SK-N-SH (cell line): Measurements from ENCODE around the gene CCDC14. TPM values are rescaled to one million over a fixed set of nuclear protein-coding genes. Genes with fewer than 3 reads are reported as not detected.

Experiments
- CTCF ChIA-PET: fragments of 300-600, 350-600 bp; formaldehyde crosslinking; extraction: SDS; loops from one replicate; lab custom pipeline; 2021; lab: Yijun Ruan, JAX
- POLR2A ChIA-PET: fragments of 350-600 bp; sonication (Branson Sonifier 250); formaldehyde crosslinking; extraction: SDS; loops from one replicate; lab custom pipeline; 2020; ENCODE audit warnings: antibody characterized with exemption, inconsistent platforms; lab: Yijun Ruan, JAX
- DNase-seq: peaks from one replicate; pipeline ENCODE4 v3.0.0; 2012
- H2AFZ ChIP-seq: fragments of 200-600 bp; sonication (generic); 2 replicates; pipeline ENCODE4 v1.8.1; 2016; ENCODE audit warnings: antibody characterized with exemption, mild to moderate bottlenecking, low read depth
- H3F3A ChIP-seq: fragments of 200-600 bp; sonication (generic); replicated peaks from 2 replicates; pipeline ENCODE3; 2016; ENCODE audit warnings: antibody characterized with exemption, mild to moderate bottlenecking; ENCODE audit not compliant: insufficient read depth
- H3K27ac ChIP-seq, 2 experiments: fragments of 200-500 bp in 1 of 2; fragments of 200-600 bp in 1 of 2; sonication (Bioruptor generic) in 1 of 2; sonication (generic), shearing (Covaris generic) in 1 of 2; 2 replicates each; pipeline versions ENCODE4 v1.5.1 to v1.6.1; 2014 to 2016; ENCODE audit warnings: low read depth in 2 of 2, inconsistent platforms in 1 of 2, low read length in 1 of 2, mild to moderate bottlenecking in 1 of 2, mixed read lengths in 1 of 2
- H3K27me3 ChIP-seq: fragments of 200-600 bp; sonication (generic), shearing (Covaris generic); 2 replicates; pipeline ENCODE4 v1.6.1; 2016; ENCODE audit warnings: mixed run types; ENCODE audit not compliant: insufficient read depth
- H3K36me3 ChIP-seq, 2 experiments: fragments of 200-500 bp in 1 of 2; fragments of 200-600 bp in 1 of 2; sonication (Bioruptor generic) in 1 of 2; sonication (generic) in 1 of 2; replicated peaks in 1 of 2; 2 replicates each; pipeline versions ENCODE3 to v1.5.1; 2014 to 2016; ENCODE audit warnings: low read length in 1 of 2, mild to moderate bottlenecking in 1 of 2; ENCODE audit not compliant: insufficient read depth in 2 of 2, control insufficient read depth in 1 of 2
- H3K4me1 ChIP-seq, 2 experiments: fragments of 200-500 bp in 1 of 2; fragments of 200-600 bp in 1 of 2; sonication (Bioruptor generic) in 1 of 2; sonication (generic), shearing (Covaris generic) in 1 of 2; 2 replicates each; pipeline versions ENCODE4 v1.5.1 to v1.6.1; 2014 to 2016; ENCODE audit warnings: low read depth in 1 of 2, low read length in 1 of 2, mixed run types in 1 of 2; ENCODE audit not compliant: insufficient read depth in 2 of 2, control insufficient read depth in 1 of 2
- H3K4me2 ChIP-seq: fragments of 200-600 bp; sonication (generic), shearing (Covaris generic); 2 replicates; pipeline ENCODE4 v1.6.1; 2017; ENCODE audit warnings: mixed run types
- H3K4me3 ChIP-seq, 2 experiments: fragments of 200-500 bp in 1 of 2; fragments of 200-600 bp in 1 of 2; sonication (Bioruptor generic) in 1 of 2; sonication (generic), shearing (Covaris generic) in 1 of 2; 2 replicates each; pipeline versions ENCODE4 v1.5.1 to v1.8.1; 2014 to 2016; ENCODE audit warnings: low read depth in 2 of 2, inconsistent platforms in 1 of 2, low read length in 1 of 2, mild to moderate bottlenecking in 1 of 2, mixed read lengths in 1 of 2, moderate library complexity in 1 of 2
- H3K79me2 ChIP-seq: fragments of 200-600 bp; sonication (generic); 2 replicates; pipeline ENCODE4 v1.8.1; 2017; ENCODE audit warnings: mild to moderate bottlenecking; ENCODE audit not compliant: insufficient read depth
- H3K9ac ChIP-seq: fragments of 200-600 bp; sonication (generic); 2 replicates; pipeline ENCODE4 v1.6.1; 2017; ENCODE audit warnings: mixed run types
- H3K9me2 ChIP-seq: fragments of 200-600 bp; sonication (generic); 2 replicates; pipeline ENCODE4 v1.6.1; 2017; ENCODE audit warnings: mixed run types
- H3K9me3 ChIP-seq: fragments of 200-600 bp; sonication (generic); 2 replicates; pipeline ENCODE4 v1.6.1; 2017; ENCODE audit warnings: mixed run types, mild to moderate bottlenecking, moderate library complexity
- H4K20me1 ChIP-seq: fragments of 200-600 bp; sonication (generic); 2 replicates; pipeline ENCODE4 v1.6.1; 2017; ENCODE audit warnings: mild to moderate bottlenecking, mixed run types; ENCODE audit not compliant: insufficient read depth
- ELF1 ChIP-seq: IDR thresholded peaks from 2 replicates; pipeline ENCODE4 v1.4.0; 2012
- FOSL2 ChIP-seq: IDR thresholded peaks from 2 replicates; pipeline ENCODE4 v1.4.0; 2012; ENCODE audit warnings: low read depth, mild to moderate bottlenecking, moderate library complexity, borderline replicate concordance
- GATA2 ChIP-seq: sonication (generic); formaldehyde crosslinking; IDR thresholded peaks from 2 replicates; pipeline ENCODE4 v1.5.0; 2020; ENCODE audit warnings: mild to moderate bottlenecking, missing genetic modification reagents
- JUND ChIP-seq: IDR thresholded peaks from 2 replicates; pipeline ENCODE4 v1.4.0; 2012
- MEF2A ChIP-seq: IDR thresholded peaks from 2 replicates; pipeline ENCODE4 v1.4.0; 2012; ENCODE audit warnings: low read depth, borderline replicate concordance
- NFIC ChIP-seq: IDR thresholded peaks from 2 replicates; pipeline ENCODE4 v1.4.0; 2012; ENCODE audit warnings: borderline replicate concordance
- RFX5 ChIP-seq: IDR thresholded peaks from 2 replicates; pipeline ENCODE4 v1.6.1; 2012; ENCODE audit warnings: mild to moderate bottlenecking, improper control_type of control experiment, low read length
- RXRA ChIP-seq: IDR thresholded peaks from 2 replicates; pipeline ENCODE4 v1.4.0; 2012; ENCODE audit warnings: low read depth, mild to moderate bottlenecking, borderline replicate concordance
- SIN3A ChIP-seq: IDR thresholded peaks from 2 replicates; pipeline ENCODE4 v1.6.1; 2012; ENCODE audit warnings: low read depth, mild to moderate bottlenecking, low read length, moderate library complexity, borderline replicate concordance
- SMC3 ChIP-seq: IDR thresholded peaks from 2 replicates; pipeline ENCODE4 v1.6.1; 2012; ENCODE audit warnings: low read depth, low read length, improper control_type of control experiment
- TCF12 ChIP-seq: IDR thresholded peaks from 2 replicates; pipeline ENCODE4 v1.4.0; 2012
- YY1 ChIP-seq: IDR thresholded peaks from 2 replicates; pipeline ENCODE4 v1.4.0; 2012; ENCODE audit warnings: low read depth, mild to moderate bottlenecking
- WGBS: methylation state at CpG from one replicate; pipeline ENCODE4 v1.1.6; 2017; ENCODE audit warnings: low lambda C conversion rate; 5-methylcytosine and 5-hydroxymethylcytosine counted together
- polyA plus RNA-seq, 3 experiments: library from polyadenylated mRNA; depleted of rRNA; stranded (reverse); fragments of >200 nt; gene quantifications; 2 replicates each; pipeline ENCODE4 v1.2.3, GENCODE V29; 2012
- TF ChIP-seq, protein P1 (sequence below): fragments of 200-600 bp; sonication (generic); IDR thresholded peaks from 2 replicates; pipeline ENCODE4 v1.6.1; 2017; ENCODE audit warnings: antibody characterized with exemption, mild to moderate bottlenecking, moderate library complexity
- TF ChIP-seq, protein P2 (sequence below): IDR thresholded peaks from 2 replicates; pipeline ENCODE4 v1.4.0; 2012; ENCODE audit warnings: low read depth, borderline replicate concordance
- TF ChIP-seq, protein P3 (sequence below): fragments of 150-350 bp; IDR thresholded peaks from 2 replicates; pipeline ENCODE4 v1.6.1; 2017; ENCODE audit warnings: antibody characterized with exemption, low read length, low read depth, borderline replicate concordance
- TF ChIP-seq, protein P4 (sequence below): fragments of 150-350 bp; IDR thresholded peaks from 2 replicates; pipeline ENCODE4 v1.6.1; 2016; ENCODE audit warnings: mild to moderate bottlenecking, low read depth, low read length
- TF ChIP-seq, protein P5 (sequence below): IDR thresholded peaks from 2 replicates; pipeline ENCODE4 v1.4.0; 2012; ENCODE audit warnings: low read depth

Gene CCDC14
- polyA plus RNA-seq, 1 of the 3 experiments (the other 2 are of a cell fraction): 147 TPM

DNA sequence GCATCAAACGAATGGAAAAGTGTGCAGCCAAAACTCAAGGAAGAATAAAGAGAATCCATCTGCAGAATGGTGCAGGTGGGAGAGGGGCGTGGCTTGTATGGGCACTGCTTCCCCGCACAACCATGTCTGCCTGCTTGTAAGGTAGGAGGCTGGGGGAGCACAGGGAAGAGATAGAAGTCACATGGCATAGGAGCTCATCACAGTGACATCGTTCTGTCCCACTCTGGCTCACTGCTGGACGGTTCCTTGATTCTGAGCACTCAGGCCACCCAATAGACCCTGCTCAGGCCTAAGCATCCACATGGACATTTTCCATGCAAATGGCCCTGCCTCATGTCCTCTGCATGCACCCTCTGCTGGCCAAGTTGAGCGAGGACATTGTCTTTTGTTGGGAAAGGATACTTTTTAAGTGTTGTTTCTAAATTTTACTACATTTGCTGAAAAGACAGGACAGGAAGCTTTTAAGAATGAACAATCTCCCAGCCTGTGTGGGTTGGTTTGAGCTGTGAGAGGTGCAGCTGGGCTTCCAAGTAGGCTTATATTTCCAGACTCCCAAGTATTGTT lies 79.9 kb downstream of the CCDC14 start (continued):
- TF ChIP-seq, protein P1, sequence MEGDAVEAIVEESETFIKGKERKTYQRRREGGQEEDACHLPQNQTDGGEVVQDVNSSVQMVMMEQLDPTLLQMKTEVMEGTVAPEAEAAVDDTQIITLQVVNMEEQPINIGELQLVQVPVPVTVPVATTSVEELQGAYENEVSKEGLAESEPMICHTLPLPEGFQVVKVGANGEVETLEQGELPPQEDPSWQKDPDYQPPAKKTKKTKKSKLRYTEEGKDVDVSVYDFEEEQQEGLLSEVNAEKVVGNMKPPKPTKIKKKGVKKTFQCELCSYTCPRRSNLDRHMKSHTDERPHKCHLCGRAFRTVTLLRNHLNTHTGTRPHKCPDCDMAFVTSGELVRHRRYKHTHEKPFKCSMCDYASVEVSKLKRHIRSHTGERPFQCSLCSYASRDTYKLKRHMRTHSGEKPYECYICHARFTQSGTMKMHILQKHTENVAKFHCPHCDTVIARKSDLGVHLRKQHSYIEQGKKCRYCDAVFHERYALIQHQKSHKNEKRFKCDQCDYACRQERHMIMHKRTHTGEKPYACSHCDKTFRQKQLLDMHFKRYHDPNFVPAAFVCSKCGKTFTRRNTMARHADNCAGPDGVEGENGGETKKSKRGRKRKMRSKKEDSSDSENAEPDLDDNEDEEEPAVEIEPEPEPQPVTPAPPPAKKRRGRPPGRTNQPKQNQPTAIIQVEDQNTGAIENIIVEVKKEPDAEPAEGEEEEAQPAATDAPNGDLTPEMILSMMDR: peak; percentile 72
- TF ChIP-seq SIN3A (no peak), FOSL2 (no peak), RFX5 (no peak), ELF1 (no peak), TCF12 (0 out of 2 replicates have a peak, but pooled peaks have one; percentile 9), RXRA (no peak)
- TF ChIP-seq, protein P2, sequence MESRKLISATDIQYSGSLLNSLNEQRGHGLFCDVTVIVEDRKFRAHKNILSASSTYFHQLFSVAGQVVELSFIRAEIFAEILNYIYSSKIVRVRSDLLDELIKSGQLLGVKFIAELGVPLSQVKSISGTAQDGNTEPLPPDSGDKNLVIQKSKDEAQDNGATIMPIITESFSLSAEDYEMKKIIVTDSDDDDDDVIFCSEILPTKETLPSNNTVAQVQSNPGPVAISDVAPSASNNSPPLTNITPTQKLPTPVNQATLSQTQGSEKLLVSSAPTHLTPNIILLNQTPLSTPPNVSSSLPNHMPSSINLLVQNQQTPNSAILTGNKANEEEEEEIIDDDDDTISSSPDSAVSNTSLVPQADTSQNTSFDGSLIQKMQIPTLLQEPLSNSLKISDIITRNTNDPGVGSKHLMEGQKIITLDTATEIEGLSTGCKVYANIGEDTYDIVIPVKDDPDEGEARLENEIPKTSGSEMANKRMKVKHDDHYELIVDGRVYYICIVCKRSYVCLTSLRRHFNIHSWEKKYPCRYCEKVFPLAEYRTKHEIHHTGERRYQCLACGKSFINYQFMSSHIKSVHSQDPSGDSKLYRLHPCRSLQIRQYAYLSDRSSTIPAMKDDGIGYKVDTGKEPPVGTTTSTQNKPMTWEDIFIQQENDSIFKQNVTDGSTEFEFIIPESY: no peak

DNA sequence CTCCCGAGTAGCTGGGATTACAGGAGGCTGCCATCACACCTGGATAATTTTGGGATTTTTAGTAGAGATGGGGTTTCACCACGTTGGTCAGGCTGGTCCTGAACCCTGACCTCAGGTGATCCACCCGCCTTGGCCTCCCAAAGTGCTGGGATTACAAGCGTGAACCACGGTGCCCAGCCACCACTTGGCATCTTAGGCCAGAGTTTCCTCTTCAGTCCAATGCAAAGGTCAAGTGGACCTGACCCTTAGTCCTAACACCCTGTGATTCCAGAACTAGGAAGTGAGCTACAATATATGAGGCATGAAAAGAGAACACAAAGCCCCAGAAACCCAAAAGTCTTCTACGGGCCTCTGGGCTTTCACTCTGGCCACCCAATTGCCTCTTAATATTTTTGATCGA lies 82.2 kb downstream of the CCDC14 start:
- TF ChIP-seq NFIC: no peak
- TF ChIP-seq JUND: no peak
- TF ChIP-seq TCF12: no peak
- no peak for TF ChIP-seq GATA2 (CRISPR knock-in tag)
- TF ChIP-seq SMC3: no peak
- TF ChIP-seq YY1: no peak
- TF ChIP-seq, protein P3, sequence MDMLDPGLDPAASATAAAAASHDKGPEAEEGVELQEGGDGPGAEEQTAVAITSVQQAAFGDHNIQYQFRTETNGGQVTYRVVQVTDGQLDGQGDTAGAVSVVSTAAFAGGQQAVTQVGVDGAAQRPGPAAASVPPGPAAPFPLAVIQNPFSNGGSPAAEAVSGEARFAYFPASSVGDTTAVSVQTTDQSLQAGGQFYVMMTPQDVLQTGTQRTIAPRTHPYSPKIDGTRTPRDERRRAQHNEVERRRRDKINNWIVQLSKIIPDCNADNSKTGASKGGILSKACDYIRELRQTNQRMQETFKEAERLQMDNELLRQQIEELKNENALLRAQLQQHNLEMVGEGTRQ: no peak
- TF ChIP-seq, protein P4, sequence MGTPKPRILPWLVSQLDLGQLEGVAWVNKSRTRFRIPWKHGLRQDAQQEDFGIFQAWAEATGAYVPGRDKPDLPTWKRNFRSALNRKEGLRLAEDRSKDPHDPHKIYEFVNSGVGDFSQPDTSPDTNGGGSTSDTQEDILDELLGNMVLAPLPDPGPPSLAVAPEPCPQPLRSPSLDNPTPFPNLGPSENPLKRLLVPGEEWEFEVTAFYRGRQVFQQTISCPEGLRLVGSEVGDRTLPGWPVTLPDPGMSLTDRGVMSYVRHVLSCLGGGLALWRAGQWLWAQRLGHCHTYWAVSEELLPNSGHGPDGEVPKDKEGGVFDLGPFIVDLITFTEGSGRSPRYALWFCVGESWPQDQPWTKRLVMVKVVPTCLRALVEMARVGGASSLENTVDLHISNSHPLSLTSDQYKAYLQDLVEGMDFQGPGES: no peak
- TF ChIP-seq MEF2A: no peak
- TF ChIP-seq, protein P5, sequence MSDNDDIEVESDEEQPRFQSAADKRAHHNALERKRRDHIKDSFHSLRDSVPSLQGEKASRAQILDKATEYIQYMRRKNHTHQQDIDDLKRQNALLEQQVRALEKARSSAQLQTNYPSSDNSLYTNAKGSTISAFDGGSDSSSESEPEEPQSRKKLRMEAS: no peak
- 0 out of 2 replicates have a peak, but pooled peaks cover 5% of the 10 kb centered on the region for H3K9me3 ChIP-seq
- no peak overlapping the region for H3K4me3 ChIP-seq
- CTCF ChIA-PET: no interaction called here
- 0 out of 2 replicates have a peak overlapping the region, but pooled peaks have one; percentile 10 for H3K4me2 ChIP-seq
- POLR2A ChIA-PET: no interaction called here
- no peak overlapping the region for H3K9ac ChIP-seq
- no peaks in the 10 kb centered on the region for H3K9me2 ChIP-seq
- 95% methylated on average over 7 of the region's 7 CpGs for WGBS
- no peak overlapping the region for H2AFZ ChIP-seq
- H3K36me3 ChIP-seq: peaks cover 54 to 56% of the 10 kb centered on the region in 2 experiments
- peaks cover 27% of the 10 kb centered on the region for H3F3A ChIP-seq
- peaks cover 100% of the 10 kb centered on the region for H3K79me2 ChIP-seq
- H4K20me1 ChIP-seq: no peaks in the 10 kb centered on the region
- DNase-seq: no peak
- H3K27me3 ChIP-seq: no peaks in the 10 kb centered on the region
- no peak overlapping the region for H3K27ac ChIP-seq
- H3K4me1 ChIP-seq: peaks cover 15 to 19% of the 10 kb centered on the region in 2 experiments; a peak in 2 of 4 replicates
